Measurements from ENCODE around the gene FEN1.
A peak's percentile ranks its signal among the peaks of the same experiment; 100 is the strongest.

Gene FEN1

GRCh38 chr11:61812736-61813411 is 20.2 kb downstream of the FEN1 start:
- TF ChIP-seq CREB1 (IDR thresholded peaks at IDR 0.05; ENCODE audit: low read depth) (no peak), TAF1 (IDR thresholded peaks at IDR 0.05; ENCODE audit: low read depth) (no peak), YY1 (IDR thresholded peaks at IDR 0.05; ENCODE audit: low read depth) (no peak), TEAD4 (IDR thresholded peaks at IDR 0.05) (no peak), RAD21 (IDR thresholded peaks at IDR 0.05; ENCODE audit: low read depth) (no peak), FOXM1 (IDR thresholded peaks at IDR 0.05; ENCODE audit: borderline replicate concordance, low read depth) (no peak), REST (IDR thresholded peaks at IDR 0.05; ENCODE audit: low read depth) (no peak), MAX (IDR thresholded peaks at IDR 0.05) (no peak), ZBTB7A (IDR thresholded peaks at IDR 0.05; ENCODE audit: low read depth) (no peak), EP300 (IDR thresholded peaks at IDR 0.05; ENCODE audit: borderline replicate concordance) (no peak), CEBPB (IDR thresholded peaks at IDR 0.05) (no peak), USF1 (IDR thresholded peaks at IDR 0.05) (no peak), EGR1 (IDR thresholded peaks at IDR 0.05) (no peak), NFIC (IDR thresholded peaks at IDR 0.05) (no peak), TCF12 (IDR thresholded peaks at IDR 0.05; ENCODE audit: low read depth) (no peak)

GRCh38 chr11:61814247-61814957 is 21.7 kb downstream of the FEN1 start:
- TF ChIP-seq CEBPB (IDR thresholded peaks at IDR 0.05), result no peak
- TF ChIP-seq TCF12 (IDR thresholded peaks at IDR 0.05; ENCODE audit: low read depth), result no peak
- no peak; the same call in 1 of the 2 replicates for TF ChIP-seq EP300 (IDR thresholded peaks at IDR 0.05; ENCODE audit: borderline replicate concordance)
- TF ChIP-seq TAF1 (IDR thresholded peaks at IDR 0.05; ENCODE audit: low read depth), result no peak
- TF ChIP-seq MAX (IDR thresholded peaks at IDR 0.05), result no peak
- no peak for TF ChIP-seq NFIC (IDR thresholded peaks at IDR 0.05)
- no peak for TF ChIP-seq EGR1 (IDR thresholded peaks at IDR 0.05)
- no peak for TF ChIP-seq TEAD4 (IDR thresholded peaks at IDR 0.05)
- TF ChIP-seq ZBTB7A (IDR thresholded peaks at IDR 0.05; ENCODE audit: low read depth), result no peak

GRCh38 chr11:61814958-61815789 is 22.5 kb downstream of the FEN1 start:
- TF ChIP-seq MAX (IDR thresholded peaks at IDR 0.05) (peak; percentile 41; the same call in 1 of the 2 replicates), RAD21 (IDR thresholded peaks at IDR 0.05; ENCODE audit: low read depth) (no peak), YY1 (IDR thresholded peaks at IDR 0.05; ENCODE audit: low read depth) (peak; percentile 55; the same call in 1 of the 2 replicates), ZBTB7A (IDR thresholded peaks at IDR 0.05; ENCODE audit: low read depth) (no peak), TCF12 (IDR thresholded peaks at IDR 0.05; ENCODE audit: low read depth) (no peak; the same call in none of the 2 replicates), REST (IDR thresholded peaks at IDR 0.05; ENCODE audit: low read depth) (no peak), CREB1 (IDR thresholded peaks at IDR 0.05; ENCODE audit: low read depth) (no peak; the same call in 1 of the 2 replicates), CEBPB (IDR thresholded peaks at IDR 0.05) (no peak), EGR1 (IDR thresholded peaks at IDR 0.05) (no peak), TAF1 (IDR thresholded peaks at IDR 0.05; ENCODE audit: low read depth) (peak; percentile 70), NFIC (IDR thresholded peaks at IDR 0.05) (0 out of 2 replicates have a peak, but pooled peaks have one; percentile 11), EP300 (IDR thresholded peaks at IDR 0.05; ENCODE audit: borderline replicate concordance) (no peak), FOXM1 (IDR thresholded peaks at IDR 0.05; ENCODE audit: borderline replicate concordance, low read depth) (no peak), USF1 (IDR thresholded peaks at IDR 0.05) (no peak), TEAD4 (IDR thresholded peaks at IDR 0.05) (no peak)
